Neural progenitor cell (in vitro differentiated cells): ENCODE data around the gene RELT. TPM values are rescaled to one million over a fixed set of nuclear protein-coding genes. Genes with fewer than 3 reads are reported as not detected.

Experiments
- DNase-seq: peaks from one replicate; pipeline ENCODE4 v3.0.0-alpha.2; 2016; ENCODE audit warnings: low spot score
- H2AFZ ChIP-seq: fragments of 200-600 bp; sonication (generic); replicated peaks from 2 replicates; pipeline ENCODE4 v1.6.1; 2016; ENCODE audit warnings: antibody characterized with exemption
- H3F3A ChIP-seq: fragments of 200-600 bp; sonication (generic); 2 replicates; pipeline ENCODE4 v1.6.1; 2016; ENCODE audit warnings: antibody characterized with exemption, low read depth
- H3K27ac ChIP-seq: fragments of 200-600 bp; sonication (generic); 2 replicates; pipeline ENCODE4 v1.5.1; 2016; ENCODE audit warnings: mild to moderate bottlenecking
- H3K27me3 ChIP-seq: fragments of 200-600 bp; sonication (generic); 2 replicates; pipeline ENCODE4 v1.6.1; 2016; ENCODE audit warnings: mild to moderate bottlenecking, moderate library complexity
- H3K36me3 ChIP-seq: fragments of 200-600 bp; sonication (generic); 2 replicates; pipeline ENCODE4 v1.5.1; 2016
- H3K4me1 ChIP-seq: fragments of 200-600 bp; sonication (generic); 2 replicates; pipeline ENCODE4 v1.6.1; 2016; ENCODE audit warnings: mixed run types
- H3K4me2 ChIP-seq: fragments of 200-600 bp; sonication (generic); 2 replicates; pipeline ENCODE4 v1.6.1; 2016
- H3K4me3 ChIP-seq: fragments of 200-600 bp; sonication (generic); 2 replicates; pipeline ENCODE4 v1.5.1; 2016
- H3K79me2 ChIP-seq: fragments of 200-600 bp; sonication (generic); 2 replicates; pipeline ENCODE4 v1.6.1; 2016; ENCODE audit warnings: low read depth
- H3K9ac ChIP-seq: fragments of 200-600 bp; sonication (generic); 2 replicates; pipeline ENCODE4 v1.6.1; 2016
- H3K9me3 ChIP-seq: fragments of 200-600 bp; sonication (generic); 2 replicates; pipeline ENCODE4 v1.5.1; 2016; ENCODE audit warnings: low read depth
- H4K20me1 ChIP-seq: fragments of 200-600 bp; sonication (generic); 2 replicates; pipeline ENCODE4 v1.6.1; 2016; ENCODE audit warnings: low read depth
- H3K27ac Mint-ChIP-seq: 3 replicates; pipeline ENCODE4 v1.8.0; 2021; ENCODE audit warnings: mixed read lengths
- H3K27me3 Mint-ChIP-seq: 2 replicates; pipeline ENCODE4 v1.8.0; 2022; ENCODE audit warnings: low read depth, mild to moderate bottlenecking, inconsistent platforms, moderate library complexity, mixed read lengths; ENCODE audit not compliant: insufficient read depth
- H3K36me3 Mint-ChIP-seq: 3 replicates; pipeline ENCODE4 v1.8.0; 2021; ENCODE audit warnings: mixed read lengths
- H3K4me1 Mint-ChIP-seq: 3 replicates; pipeline ENCODE4 v1.8.0; 2021; ENCODE audit warnings: mixed read lengths
- H3K4me3 Mint-ChIP-seq: 3 replicates; pipeline ENCODE4 v1.8.0; 2021; ENCODE audit warnings: mild to moderate bottlenecking, moderate library complexity, mixed read lengths
- H3K9me3 Mint-ChIP-seq: 3 replicates; pipeline ENCODE4 v1.8.0; 2020; ENCODE audit warnings: mixed read lengths
- CTCF ChIP-seq: fragments of 200-600 bp; sonication (generic); IDR thresholded peaks from 2 replicates; pipeline ENCODE4 v1.5.1; 2017; ENCODE audit warnings: antibody characterized with exemption, mild to moderate bottlenecking
- EZH2 ChIP-seq: fragments of 200-600 bp; sonication (generic); IDR thresholded peaks from 2 replicates; pipeline ENCODE4 v1.6.1; 2017; ENCODE audit warnings: antibody characterized with exemption, mild to moderate bottlenecking, moderate library complexity
- EZH2phosphoT487 ChIP-seq: fragments of 200-600 bp; sonication (generic); IDR thresholded peaks from 2 replicates; pipeline ENCODE4 v1.6.1; 2017; ENCODE audit warnings: antibody characterized with exemption
- total RNA-seq: library from RNA; depleted of rRNA; stranded (reverse); fragments of >200 nt; gene quantifications from 2 replicates; pipeline ENCODE4 v1.2.3, GENCODE V29; 2015; ENCODE audit warnings: low replicate concordance

The RELT gene
- total RNA-seq, 1 donor from 2014 or later = 5.4 TPM

DNA sequence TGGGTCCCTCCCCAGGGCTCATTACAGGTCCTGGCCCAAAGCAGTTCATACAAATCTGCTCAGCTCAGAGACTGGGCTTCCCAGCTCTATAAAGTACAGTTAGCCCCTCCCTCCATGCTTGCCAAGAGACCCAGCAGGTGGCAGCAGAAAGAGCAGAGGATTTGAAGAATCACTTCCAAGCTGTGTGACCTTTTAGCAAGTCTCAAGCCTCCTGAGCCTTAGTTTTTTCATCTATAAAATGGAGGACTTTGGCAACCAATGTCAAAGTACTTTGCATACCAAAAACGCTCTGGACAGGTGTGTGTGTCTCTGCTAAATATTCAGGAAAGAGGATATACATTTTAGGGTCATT lies 26.6 kb downstream of the RELT start:
- H3K9me3 ChIP-seq = no peaks in the 10 kb centered on the region
- peaks cover 10% of the 10 kb centered on the region for H3K27me3 Mint-ChIP-seq
- H3K9me3 Mint-ChIP-seq = no peaks in the 10 kb centered on the region
- H3K27me3 ChIP-seq = no peaks in the 10 kb centered on the region
- no peak overlapping the region for H3K27ac ChIP-seq
- no peak for TF ChIP-seq EZH2
- no peak for TF ChIP-seq EZH2phosphoT487
- no peak for TF ChIP-seq CTCF
- peaks cover 13% of the 10 kb centered on the region for H3K36me3 Mint-ChIP-seq
- no peak overlapping the region for H3K4me2 ChIP-seq
- no peak overlapping the region for H3K27ac Mint-ChIP-seq
- no peak overlapping the region for H3K4me3 Mint-ChIP-seq
- peaks cover 19% of the 10 kb centered on the region for H3F3A ChIP-seq
- no peaks in the 10 kb centered on the region for H3K79me2 ChIP-seq
- no peak overlapping the region for H2AFZ ChIP-seq
- peaks cover 17% of the 10 kb centered on the region for H4K20me1 ChIP-seq
- H3K4me1 Mint-ChIP-seq = peaks cover 8% of the 10 kb centered on the region
- H3K4me1 ChIP-seq = peaks cover 15% of the 10 kb centered on the region
- H3K36me3 ChIP-seq = no peaks in the 10 kb centered on the region
- H3K9ac ChIP-seq = no peak overlapping the region
- no peak overlapping the region for H3K4me3 ChIP-seq
- no peak for DNase-seq

DNA sequence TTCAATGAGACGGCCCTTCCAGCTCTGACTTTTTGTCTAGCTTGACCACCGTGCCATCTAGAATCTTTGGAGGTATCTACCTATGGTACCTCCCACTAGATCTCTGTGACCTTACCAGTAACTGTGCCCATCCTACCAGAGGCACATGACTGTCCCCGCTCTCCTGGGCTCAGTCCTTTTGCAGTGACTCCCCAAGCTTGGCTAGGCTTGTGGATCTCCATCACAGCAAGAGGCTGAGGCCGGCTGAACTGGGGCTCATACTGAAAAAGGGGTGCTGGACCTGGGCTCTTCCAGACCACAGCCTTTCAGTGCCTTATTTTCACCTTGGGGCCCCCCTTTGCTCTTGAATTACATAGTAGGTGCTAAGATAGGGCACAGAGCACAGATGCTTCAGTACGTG lies 27.3 kb downstream of the RELT start:
- TF ChIP-seq CTCF (no peak), EZH2 (no peak), EZH2phosphoT487 (no peak)
- Histone ChIP-seq H3K9me3 (no peaks in the 10 kb centered on the region), H3K4me1 (peaks cover 15% of the 10 kb centered on the region), H3F3A (peaks cover 19% of the 10 kb centered on the region), H3K36me3 (no peaks in the 10 kb centered on the region), H3K4me2 (no peak overlapping the region), H3K79me2 (no peaks in the 10 kb centered on the region), H2AFZ (no peak overlapping the region), H3K4me3 (no peak overlapping the region), H3K27me3 (no peaks in the 10 kb centered on the region), H3K27ac (no peak overlapping the region), H3K9ac (no peak overlapping the region), H4K20me1 (peaks cover 17% of the 10 kb centered on the region)
- Mint-ChIP-seq H3K36me3 (peaks cover 15% of the 10 kb centered on the region), H3K9me3 (no peaks in the 10 kb centered on the region), H3K27me3 (peaks cover 8% of the 10 kb centered on the region), H3K4me1 (peaks cover 8% of the 10 kb centered on the region), H3K27ac (no peak overlapping the region), H3K4me3 (no peak overlapping the region)
- no peak for DNase-seq

DNA sequence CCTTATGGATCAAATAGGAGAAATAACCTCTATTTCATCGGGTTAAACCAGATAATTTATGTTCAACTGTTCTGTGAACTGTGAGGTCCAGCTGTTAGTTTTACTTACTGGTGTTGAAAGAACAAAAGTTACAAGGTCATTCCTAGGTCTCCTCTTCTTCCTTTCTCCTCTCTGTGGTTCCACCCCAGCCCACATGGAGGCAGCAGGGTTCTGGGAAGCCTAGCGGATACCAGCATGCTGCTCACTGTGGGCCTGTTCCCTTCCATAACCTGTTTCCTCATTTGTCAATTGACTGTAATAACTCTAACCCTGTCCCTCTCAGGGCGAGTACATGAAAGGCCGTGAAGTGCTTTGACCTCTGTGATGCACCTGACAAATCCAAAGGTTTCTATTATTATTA lies 27.8 kb downstream of the RELT start:
- Histone ChIP-seq H4K20me1 (peaks cover 14% of the 10 kb centered on the region), H3K9me3 (no peaks in the 10 kb centered on the region), H3K4me1 (peaks cover 15% of the 10 kb centered on the region), H2AFZ (no peak overlapping the region), H3K79me2 (no peaks in the 10 kb centered on the region), H3K27ac (no peak overlapping the region), H3K4me3 (no peak overlapping the region), H3K4me2 (no peak overlapping the region), H3K27me3 (no peaks in the 10 kb centered on the region), H3F3A (peaks cover 19% of the 10 kb centered on the region), H3K36me3 (no peaks in the 10 kb centered on the region), H3K9ac (no peak overlapping the region)
- Mint-ChIP-seq H3K4me3 (no peak overlapping the region), H3K27ac (no peak overlapping the region), H3K4me1 (peaks cover 6% of the 10 kb centered on the region), H3K27me3 (peaks cover 8% of the 10 kb centered on the region), H3K36me3 (peaks cover 19% of the 10 kb centered on the region), H3K9me3 (no peaks in the 10 kb centered on the region)
- peak; percentile 64 for TF ChIP-seq CTCF
- no peak for TF ChIP-seq EZH2phosphoT487
- DNase-seq = peak; percentile 61
